Coronary artery (tissue), 2 donors: Measurements from ENCODE around the gene ZNF80.

Experiments
- DNase-seq: peaks from one replicate; pipeline ENCODE4 v3.0.0-alpha.2; 2017; ENCODE audit warnings: low spot score
- H3K27ac ChIP-seq, 2 donors: fragments of 200-600 bp; sonication (generic); one replicate each; pipeline ENCODE4 v1.5.1; 2016 to 2019
- H3K4me3 ChIP-seq: fragments of 200-600 bp; sonication (generic); 2 replicates; pipeline ENCODE4 v1.5.1; 2016; ENCODE audit warnings: mild to moderate bottlenecking, moderate library complexity
- TF ChIP-seq, protein P1 (sequence below): fragments of 200-600 bp; sonication (generic); IDR thresholded peaks from one replicate; pipeline ENCODE4 v1.5.1; 2019; ENCODE audit warnings: antibody characterized with exemption

The ZNF80 gene

DNA sequence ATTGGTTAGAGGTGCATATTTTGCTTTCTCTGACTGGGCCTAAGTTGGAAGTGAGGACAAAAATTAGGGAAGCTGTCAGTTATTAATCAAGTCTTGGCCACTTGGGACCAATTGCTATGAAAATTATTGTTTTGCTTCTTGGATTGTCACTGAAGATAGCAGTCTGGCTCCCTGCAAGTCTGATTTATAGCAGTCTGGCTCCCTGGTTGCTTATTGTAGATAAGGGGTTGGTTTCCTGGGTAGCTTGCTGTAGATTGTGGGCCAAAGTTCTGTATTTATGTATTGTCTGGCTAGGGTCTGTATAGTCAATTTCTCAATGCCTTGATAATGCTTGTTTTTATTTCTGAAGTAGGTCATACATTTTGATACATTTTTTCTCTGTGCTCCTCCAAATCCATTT is 45.2 kb downstream of the ZNF80 start:
- TF ChIP-seq, protein P1, sequence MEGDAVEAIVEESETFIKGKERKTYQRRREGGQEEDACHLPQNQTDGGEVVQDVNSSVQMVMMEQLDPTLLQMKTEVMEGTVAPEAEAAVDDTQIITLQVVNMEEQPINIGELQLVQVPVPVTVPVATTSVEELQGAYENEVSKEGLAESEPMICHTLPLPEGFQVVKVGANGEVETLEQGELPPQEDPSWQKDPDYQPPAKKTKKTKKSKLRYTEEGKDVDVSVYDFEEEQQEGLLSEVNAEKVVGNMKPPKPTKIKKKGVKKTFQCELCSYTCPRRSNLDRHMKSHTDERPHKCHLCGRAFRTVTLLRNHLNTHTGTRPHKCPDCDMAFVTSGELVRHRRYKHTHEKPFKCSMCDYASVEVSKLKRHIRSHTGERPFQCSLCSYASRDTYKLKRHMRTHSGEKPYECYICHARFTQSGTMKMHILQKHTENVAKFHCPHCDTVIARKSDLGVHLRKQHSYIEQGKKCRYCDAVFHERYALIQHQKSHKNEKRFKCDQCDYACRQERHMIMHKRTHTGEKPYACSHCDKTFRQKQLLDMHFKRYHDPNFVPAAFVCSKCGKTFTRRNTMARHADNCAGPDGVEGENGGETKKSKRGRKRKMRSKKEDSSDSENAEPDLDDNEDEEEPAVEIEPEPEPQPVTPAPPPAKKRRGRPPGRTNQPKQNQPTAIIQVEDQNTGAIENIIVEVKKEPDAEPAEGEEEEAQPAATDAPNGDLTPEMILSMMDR, result no peak

DNA sequence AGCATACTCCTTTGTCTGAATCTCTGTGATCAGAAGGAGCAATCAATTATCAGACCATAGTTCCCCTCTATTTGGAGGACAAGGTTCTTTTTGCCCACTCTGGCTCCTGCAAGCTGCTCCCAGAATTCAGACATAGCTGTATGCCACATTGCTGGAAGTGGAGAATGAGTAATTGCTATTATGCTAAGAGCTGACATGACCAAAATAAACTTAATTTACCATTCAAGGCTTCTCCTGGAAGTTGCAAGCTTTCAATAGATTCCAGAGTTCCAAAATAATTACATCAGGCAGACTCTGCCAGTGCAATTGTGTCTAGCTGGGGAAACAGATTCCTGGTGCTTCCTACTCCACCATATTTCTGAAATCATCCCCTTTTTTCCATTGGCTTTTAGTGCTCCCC is 50.9 kb downstream of the ZNF80 start:
- TF ChIP-seq, protein P1, result no peak
- no peak for DNase-seq
- Histone ChIP-seq H3K27ac (no peak overlapping the region), H3K4me3 (no peak overlapping the region)

More for the DNA sequence above, 45.2 kb downstream of the ZNF80 start:
- Histone ChIP-seq H3K27ac (no peak overlapping the region), H3K4me3 (no peak overlapping the region)
- no peak for DNase-seq
